ENCODE data around the gene HDAC2.

Gene HDAC2

DNA sequence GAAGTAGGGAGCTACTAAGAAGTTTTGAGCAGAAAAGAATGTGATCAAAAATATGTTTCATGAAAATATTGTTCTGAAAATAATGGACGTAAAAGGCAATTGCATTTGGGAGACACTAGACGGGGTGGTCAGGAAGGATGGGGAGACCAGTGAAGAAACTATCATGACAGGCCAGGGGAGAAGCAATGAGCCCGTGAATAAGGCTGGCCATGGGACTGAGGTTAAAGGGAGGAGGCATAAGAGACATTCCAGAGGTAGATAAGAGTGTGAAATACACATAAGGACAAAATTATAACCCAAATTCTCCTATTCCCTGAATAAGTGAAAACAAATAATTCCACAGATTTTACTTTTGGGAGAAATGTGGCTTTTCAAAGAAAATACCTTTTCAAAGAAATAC, 62.1 kb downstream of the HDAC2 start:
- DNase-seq = no peak

DNA sequence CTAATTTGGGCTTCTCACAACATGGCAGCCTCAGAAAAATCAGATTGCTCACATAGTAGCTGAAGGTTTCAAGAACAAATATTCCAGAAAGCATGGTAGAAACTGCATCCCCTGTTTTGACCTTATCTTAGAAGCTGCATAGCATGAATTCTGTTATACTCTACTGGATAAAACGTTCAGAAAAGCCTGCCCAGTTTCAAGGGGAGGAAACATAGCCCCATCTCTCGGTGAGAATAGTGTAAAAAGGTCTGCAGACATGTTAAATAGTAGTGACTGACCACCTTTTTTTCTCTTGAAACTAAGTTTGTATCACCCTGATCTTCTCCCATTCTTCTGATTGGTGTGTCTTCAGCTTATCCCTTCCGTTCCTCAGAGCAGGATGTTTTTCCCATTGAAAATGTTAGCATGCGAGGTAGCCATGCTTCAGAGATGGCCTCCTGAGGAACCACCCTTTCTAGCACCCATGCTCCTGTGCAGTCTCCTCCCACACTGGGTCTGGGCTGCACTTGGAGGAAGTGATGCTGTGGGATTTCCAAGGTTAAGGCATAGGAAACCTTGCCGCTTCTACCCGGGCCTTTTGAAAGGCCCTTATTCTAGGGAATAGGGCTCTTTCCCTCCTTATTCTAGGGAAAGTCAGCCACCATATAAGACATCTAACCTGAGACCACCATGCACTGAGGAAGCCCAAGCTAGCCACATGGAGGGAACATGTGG, 63.7 kb downstream of the HDAC2 start:
- no peak for DNase-seq

DNA sequence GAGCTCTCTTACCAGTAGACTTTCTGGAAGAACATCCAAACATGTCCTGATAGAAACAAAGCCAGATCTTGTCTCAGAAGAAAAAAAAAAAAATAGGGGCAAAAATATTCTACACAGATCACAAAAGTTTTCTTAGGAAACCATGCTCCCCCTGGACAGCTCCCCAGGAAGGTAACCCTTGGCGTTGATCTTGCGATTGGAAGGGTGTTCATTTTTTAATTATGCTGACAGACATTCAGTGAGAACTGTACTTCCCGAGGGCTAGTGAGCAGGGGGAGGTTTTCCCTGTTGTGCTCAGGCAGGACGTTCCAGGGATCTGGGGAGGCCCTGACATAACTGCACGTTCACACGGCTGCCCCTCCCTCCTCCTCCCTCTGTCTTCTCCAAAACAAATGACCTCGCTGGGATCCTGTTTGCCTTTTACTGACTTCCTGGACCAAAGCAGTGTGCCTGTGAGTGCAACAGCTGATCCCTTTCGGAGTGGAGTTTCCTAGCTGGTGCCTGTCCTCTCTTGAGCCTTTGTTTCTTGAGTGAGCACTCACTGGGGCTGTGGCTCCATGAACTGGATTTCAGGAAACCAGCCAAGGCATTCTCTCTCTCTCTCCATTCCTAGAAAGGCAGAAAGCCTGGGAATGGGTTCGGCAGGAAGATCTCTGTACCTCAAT, 67.2 kb downstream of the HDAC2 start:
- no peak for DNase-seq

DNA sequence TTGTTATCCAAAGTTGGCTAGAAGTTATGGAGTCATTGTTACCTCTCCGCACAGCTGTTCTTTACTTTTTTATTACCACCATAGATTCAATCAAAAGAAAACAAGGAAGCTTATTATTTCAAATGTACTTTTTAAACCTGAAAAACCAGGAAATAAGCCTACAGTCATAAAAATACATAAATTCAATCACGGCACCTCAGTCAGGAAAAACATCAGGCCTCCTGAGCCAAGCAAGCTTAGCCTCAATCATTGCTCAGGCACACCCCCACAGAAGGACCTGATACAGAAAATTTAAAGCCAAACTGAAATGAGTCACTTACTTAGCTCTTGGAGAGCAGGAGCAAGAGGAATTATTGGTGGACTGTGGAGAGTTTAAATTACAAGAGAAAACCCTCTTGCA, 69.5 kb downstream of the HDAC2 start:
- DNase-seq = no peak

DNA sequence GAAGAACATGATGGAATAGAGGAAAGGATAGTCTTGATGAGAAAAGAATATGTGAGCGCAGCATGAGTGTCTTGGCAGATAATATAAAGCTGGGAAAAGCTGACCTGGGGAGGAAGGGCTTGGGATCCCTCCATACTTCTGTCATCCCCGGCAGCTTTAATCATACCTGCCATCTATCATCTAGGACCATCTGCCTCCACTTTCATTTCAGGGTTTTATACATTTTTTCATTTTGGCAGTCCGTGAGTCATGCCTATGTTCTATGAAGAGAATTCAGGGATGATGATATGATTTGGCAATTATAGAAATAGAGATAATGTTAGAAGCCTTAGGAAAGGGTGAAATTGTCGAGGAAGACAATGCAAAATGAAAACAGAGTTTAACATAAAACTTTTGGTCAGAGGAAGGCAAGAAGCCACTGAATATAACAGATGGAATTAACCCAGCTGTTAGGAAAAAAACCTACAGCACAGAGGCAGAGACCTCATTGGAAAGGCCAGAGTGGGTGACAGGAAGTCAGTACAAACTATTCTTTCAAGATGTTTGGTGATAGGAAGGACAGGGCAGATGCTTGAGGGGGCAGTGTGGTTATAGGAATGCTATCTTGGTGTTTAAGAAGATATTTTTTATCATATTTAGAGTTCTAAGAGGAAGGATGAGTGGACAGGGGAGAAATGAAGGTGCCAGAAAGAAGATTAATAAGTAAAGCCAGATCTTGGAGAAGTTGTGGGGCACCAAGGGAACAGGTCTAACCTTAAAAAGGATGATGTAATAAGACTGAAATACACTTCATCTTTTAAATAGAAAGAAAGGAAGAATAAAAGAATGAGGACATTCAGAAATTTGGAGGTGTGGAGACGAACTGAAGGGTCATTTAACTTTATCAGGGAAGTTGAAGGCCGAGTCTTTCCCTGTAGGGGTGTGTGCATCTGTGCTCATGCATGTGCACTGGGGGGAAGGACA, 76.0 kb downstream of the HDAC2 start:
- DNase-seq = no peak

DNA sequence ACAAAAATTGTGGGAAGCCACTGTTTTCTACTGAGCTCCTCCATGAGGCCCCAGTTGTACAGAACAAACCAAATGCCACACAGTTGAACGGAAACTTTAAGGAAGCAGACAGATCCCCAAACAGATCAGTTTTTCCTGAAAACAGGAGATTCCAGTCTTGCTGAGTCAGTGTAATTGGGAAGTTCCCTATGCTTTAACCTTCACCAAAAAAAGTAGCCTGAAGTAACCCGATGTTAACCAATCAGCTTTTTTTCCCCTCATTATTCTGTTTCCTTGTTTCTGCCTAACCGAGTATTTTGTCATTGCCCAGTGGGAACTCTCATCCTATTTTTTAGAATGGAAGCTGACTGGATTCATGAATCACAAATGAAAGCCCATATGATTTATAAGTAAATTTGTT, 77.1 kb downstream of the HDAC2 start:
- DNase-seq = no peak

DNA sequence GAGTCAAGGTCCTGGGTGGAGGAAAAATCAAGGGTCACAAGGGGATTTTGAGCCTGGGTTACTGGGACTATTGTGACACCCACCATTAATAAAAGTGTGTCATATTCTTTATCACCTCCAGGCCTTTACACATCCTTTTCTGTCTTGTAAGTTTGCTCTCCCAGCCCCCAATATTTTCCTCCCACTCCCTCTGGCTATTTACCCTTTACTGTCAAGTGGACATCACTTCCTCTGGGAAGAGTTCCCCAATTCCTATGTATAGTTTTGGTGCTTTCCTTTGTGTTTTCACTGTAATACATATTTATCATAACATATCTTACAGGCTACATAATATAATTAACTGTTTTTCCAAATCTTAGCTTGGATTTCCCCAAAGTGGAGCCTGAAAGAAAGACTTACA, 77.5 kb downstream of the HDAC2 start:
- no peak for DNase-seq

DNA sequence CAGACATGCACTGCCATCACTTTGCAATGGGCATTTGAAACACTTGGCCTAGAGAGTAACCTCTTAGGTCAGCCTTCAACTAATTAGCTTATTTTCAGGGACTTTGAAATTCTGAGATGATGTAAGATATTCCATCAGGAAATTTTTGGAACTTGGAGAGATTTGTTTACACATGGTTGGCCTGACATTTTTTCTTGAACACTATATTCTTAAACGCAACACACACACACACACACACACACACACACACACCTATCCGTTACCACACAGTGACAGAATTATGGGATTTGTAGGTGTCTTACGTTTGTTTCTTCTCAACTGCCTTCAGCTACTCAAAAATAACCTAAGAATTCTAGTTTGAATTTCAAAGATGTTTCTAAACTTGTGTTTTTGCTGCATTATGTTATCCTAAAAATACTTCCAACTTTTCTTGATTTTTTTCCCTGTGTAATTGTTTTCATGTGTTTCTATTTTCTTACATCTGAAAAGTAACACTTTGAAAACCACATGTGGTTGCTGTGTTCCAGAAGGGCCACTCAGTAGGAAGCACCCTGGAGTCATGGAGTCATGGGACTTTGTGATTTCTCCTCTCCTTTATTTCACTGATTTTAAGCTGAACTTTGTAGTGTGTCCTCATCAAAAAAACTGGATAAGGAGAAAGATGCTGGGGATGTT, 81.9 kb downstream of the HDAC2 start:
- no peak for DNase-seq

DNA sequence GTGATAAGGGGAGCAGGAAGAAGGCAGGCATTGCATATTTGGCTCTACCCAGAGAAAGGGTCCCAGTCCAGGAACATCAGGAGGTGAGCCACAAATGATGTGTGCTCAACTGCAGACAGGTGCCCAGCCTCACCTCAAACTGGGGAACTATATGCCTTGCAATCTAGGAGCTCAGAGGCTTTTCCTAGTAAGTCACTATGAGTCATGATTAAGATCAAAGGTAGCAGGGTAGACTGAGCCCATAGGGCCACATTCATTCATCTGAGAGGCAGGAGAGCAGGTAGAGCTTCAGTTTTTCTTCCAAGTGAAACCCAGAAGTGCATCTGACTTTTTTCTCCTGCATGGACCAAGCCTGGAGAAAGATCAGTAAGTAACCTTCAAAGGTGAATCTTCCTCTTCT, 82.5 kb downstream of the HDAC2 start:
- no peak for DNase-seq

DNA sequence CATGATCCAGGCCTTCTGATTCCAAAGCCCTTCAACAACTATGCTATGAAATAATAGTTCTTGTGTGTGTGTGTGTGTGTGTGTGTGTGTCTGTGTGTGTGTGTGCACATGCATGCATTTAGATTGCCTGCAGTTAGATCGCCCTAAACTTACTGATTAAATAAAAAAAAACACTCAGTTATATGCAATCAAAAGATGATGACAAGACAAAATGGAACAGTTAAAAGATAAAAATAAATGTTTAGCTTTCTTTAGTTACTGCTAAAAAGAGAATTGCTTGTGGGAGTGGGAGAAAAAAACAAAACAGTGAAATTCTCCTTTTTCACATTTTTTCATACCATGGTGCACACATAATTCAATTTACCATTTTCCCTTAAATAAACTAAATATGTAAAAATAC, 84.4 kb downstream of the HDAC2 start:
- no peak for DNase-seq

DNA sequence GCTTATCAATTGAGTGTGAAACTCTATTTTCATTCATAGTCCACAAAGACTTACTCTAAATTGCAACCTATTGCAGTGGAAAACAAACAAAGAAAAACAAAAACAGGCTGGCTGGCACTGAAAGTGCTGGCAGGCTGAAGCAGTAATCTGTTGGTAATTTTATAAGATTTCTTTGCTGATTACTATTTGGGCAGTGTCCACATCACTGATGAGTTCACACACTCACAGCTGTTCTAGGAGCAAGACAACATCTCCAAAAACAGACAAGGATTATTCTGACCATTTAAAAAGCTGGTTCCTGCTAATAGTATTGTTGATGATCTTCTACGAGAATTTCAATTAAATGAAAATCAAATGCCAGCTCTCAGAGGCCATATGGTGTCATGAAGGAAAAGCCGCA, 86.9 kb downstream of the HDAC2 start:
- DNase-seq = no peak
